NCI-H2171 treated with DMSO at 0.1 percent for 48 hours (cell line): ENCODE results near the gene BMP2.

ENCODE experiments used
- DNase-seq: peaks from one replicate; lab custom pipeline; 2025; lab: John Stamatoyannopoulos, UW

Gene BMP2

DNA sequence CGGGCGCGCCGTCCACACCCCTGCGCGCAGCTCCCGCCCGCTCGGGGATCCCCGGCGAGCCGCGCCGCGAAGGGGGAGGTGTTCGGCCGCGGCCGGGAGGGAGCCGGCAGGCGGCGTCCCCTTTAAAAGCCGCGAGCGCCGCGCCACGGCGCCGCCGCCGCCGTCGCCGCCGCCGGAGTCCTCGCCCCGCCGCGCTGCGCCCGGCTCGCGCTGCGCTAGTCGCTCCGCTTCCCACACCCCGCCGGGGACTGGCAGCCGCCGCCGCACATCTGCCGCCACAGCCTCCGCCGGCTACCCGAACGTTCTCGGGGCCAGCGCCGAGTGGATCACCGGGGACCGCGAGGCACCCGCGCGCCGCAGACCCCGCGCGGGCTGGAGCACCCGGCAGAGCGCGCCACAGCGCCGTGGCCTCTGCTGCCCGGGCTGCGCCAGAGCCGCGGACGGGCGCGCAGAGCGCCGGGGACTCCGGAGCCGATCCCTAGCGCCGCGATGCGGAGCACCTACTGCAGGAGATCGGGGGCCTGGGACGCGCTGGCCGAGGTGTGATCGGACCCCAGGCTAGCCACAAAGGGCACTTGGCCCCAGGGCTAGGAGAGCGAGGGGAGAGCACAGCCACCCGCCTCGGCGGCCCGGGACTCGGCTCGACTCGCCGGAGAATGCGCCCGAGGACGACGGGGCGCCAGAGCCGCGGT is at the start of gene BMP2:
Gene BMP2 (plus strand): TSS at position 151 of the 692 bp plus-strand sequence. CDS start 2,441 bp downstream, outside the sequence.
- DNase-seq: peak; percentile 43

DNA sequence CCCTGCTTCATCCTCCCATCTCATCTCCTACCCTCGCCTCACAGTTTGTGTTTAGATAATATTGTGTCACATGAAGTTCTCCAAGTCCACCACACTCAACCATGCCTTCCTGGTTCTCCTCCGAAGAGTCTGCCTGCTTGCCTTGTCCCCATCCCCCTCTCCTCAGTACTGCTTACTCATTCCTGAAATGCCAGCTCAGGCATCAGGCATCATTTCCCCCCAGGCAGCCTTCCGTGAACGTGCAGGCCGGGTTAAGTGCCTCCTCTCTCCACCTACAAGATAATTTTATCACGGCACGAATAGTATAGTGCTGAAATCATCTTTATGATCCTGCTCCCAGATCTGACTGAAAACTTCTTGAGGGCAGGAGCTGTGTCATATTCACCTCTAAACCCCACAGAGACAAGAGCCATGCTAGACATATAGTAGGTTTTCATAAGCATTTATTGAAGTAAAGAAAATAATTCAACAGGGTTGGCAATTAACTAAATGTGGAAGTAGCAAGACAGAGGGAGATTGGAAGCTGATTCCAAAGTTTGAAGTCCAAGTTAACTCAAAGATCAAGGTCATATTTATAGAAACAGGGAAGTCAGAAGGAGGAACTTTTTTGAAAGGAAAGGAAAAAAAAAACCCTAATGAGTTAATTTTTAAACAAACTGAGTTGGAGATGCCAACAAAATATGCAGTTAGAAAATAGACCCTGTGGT is 48.7 kb upstream of the BMP2 start:
- DNase-seq: no peak

DNA sequence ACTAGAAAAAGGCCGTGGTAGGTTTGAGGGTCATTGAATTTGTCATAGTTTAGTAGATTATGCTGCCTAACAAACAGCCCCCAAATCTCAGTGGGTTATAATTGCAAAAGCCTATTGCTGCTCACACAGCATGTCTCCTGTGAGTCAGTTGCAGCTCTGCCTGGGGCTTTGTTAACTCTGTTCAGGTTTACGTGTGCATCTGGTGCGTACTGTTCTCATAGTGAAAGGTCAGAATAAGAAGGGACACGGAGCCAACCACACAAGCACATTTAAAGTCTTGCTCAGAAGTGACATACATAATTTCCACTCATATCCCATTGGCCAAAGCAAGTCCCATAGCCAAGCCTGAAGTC is 48.1 kb upstream of the BMP2 start:
- no peak for DNase-seq

DNA sequence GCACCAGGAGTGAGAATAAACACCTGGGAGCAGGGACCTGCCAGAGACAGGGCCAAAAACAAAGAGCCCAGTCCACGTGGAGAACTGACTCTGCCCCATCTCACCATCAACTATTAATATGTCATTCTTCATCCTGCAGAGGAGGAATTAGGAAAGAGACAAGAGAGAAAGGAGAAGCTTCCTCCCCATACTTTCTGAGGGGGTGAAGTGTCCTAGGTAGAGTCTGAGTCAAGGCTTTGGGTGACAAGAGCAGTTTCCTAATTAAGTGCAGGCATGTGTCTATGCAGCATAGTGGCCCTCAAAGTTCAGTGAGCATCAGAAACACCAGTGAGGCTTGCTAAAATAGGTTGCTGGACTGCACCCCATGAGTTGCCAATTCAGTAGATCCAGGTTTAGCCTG is 40.7 kb upstream of the BMP2 start:
- no peak for DNase-seq

- DNase-seq: no peak
These were observed 36.7 kb upstream of the BMP2 start for GRCh38 chr20:6730672-6731328.

GRCh38 chr20:6732001-6732447 is 35.5 kb upstream of the BMP2 start:
- DNase-seq: no peak

GRCh38 chr20:6732851-6733250 is 34.6 kb upstream of the BMP2 start:
- DNase-seq: no peak

DNA sequence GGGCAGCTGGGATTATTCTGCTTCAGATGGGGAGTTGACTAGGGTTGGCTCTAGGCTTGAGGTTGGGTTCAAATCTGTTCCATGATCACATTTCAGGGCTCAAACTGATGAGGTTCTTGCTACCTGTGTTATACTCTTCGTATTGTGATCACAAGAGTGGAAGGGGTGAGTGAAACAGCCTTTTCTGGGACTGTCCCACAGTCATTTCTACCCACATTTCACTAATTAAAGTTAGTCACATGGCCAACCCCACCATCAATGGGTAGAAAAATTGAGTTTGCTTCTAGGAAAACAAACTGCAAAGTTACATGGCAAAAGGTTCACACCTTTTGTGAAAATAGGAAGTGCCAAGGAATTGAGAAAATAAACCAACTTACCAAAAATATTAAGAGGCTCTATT is 33.5 kb upstream of the BMP2 start:
- no peak for DNase-seq

DNA sequence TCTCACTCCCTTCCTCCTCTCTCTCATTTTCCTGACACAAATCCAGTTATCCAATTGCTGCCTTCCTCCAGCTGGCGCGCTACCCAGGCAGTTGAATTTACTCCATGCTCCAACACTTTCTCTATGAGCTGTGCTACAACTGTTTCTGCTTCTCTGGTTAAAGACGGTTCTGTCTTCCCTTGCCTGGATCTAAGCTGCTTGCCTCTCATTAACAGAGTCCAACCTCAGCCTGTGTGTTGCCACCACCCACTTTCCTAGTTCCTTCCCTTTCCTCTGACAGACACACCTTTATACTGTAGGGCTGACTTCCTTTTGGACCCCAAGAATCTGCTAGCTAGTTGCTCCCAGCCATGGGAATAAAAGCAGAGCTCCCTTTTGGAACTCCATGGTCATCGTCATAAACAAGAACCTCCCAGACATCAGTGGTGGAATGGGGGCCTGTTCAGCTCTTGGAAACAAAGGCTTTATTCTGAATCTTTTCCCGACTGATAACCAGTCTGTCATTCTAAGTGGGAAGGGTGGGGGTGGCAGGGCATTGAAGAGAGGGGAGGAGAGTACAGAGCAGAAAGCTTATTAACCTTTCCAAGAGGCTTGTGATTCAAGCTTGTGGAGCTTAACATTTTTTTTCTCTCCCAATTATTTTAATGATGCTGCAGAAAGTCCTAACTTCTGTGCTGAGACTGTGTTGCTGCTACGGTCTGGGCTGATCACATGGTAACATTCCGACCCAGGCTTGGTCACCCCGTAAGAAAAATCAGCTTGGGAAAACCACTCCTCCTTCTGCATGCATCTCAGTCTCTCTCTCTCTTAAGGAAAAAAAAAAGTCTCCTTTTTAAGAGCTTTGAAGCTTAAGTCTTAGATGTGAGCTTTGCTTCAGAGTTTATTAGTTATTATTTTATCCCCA is 31.3 kb upstream of the BMP2 start:
- DNase-seq: no peak

DNA sequence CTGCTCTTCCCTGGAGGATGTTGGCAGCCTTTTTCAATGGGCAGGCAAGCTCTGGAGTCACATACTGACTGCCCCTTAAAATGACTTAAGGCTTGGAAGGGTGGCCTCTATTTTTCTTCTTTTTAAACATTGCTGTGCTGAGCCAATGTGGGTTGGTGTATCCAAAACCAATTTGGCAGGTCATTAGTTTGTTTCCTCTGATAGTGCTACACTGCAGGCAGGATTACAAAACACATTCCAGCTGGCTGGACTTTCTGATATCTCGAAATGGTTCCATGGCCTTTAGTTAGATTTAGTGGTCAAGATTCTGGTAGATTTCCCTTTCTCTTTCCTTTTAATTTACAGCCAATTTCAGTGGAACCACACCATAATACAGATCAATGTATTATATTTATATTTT is 28.1 kb upstream of the BMP2 start:
- DNase-seq: no peak

DNA sequence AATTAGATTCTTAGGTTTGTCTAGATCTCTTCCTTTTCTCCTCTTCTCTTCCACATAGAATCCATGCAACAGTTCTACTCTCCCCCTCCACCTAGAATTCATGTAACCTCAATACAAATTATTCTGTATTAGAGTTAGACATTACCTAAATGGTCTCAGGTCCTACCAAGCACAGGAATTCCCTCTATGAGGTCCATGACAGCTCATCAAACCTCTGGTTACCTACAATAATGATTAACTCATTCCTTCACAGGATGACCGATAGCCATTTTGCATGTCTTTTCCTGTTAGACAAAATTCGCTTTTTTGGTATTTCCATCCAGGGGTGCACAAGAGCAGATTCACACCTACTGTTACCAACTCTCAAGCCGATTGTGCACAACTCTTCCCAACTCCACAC is 27.4 kb upstream of the BMP2 start:
- no peak for DNase-seq

GRCh38 chr20:6744180-6744579 is 23.3 kb upstream of the BMP2 start:
- no peak for DNase-seq

- DNase-seq: no peak
These were observed 22.7 kb upstream of the BMP2 start for GRCh38 chr20:6744805-6745204.

GRCh38 chr20:6746901-6747609 is 20.4 kb upstream of the BMP2 start:
- DNase-seq: no peak

- DNase-seq: no peak
These were observed 17.0 kb upstream of the BMP2 start for GRCh38 chr20:6750438-6750837.

- no peak for DNase-seq
These were observed 10.5 kb upstream of the BMP2 start for GRCh38 chr20:6756693-6757595.

GRCh38 chr20:6764619-6765018 is 2.9 kb upstream of the BMP2 start:
- no peak for DNase-seq

- DNase-seq: peak; percentile 81
These were observed 1.9 kb upstream of the BMP2 start for GRCh38 chr20:6765469-6766058.

GRCh38 chr20:6766433-6766832 is 1.1 kb upstream of the BMP2 start:
- DNase-seq: no peak

DNA sequence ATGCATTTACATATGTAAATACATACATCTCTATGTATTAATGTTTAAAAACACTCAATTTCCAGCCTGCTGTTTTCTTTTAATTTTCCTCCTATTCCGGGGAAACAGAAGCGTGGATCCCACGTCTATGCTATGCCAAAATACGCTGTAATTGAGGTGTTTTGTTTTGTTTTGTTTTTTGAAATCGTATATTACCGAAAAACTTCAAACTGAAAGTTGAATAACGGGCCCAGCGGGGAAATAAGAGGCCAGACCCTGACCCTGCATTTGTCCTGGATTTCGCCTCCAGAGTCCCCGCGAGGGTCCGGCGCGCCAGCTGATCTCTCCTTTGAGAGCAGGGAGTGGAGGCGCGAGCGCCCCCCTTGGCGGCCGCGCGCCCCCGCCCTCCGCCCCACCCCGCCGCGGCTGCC is 355 bp upstream of the BMP2 start:
- DNase-seq: no peak
